Neuron (in vitro differentiated cells): ENCODE measurements around the gene TDRD7.

Source experiments
- H2AFZ ChIP-seq: one replicate; pipeline ENCODE4 v1.6.1; 2013; ENCODE audit warnings: low read depth, mild to moderate bottlenecking, inconsistent platforms, low read length, moderate library complexity
- H3K27me3 ChIP-seq: one replicate; pipeline ENCODE4 v1.6.1; 2013; ENCODE audit warnings: low read length; ENCODE audit not compliant: insufficient read depth
- H3K36me3 ChIP-seq: one replicate; pipeline ENCODE4 v1.6.1; 2013; ENCODE audit warnings: low read length; ENCODE audit not compliant: insufficient read depth
- H3K4me1 ChIP-seq: one replicate; pipeline ENCODE4 v1.6.1; 2013; ENCODE audit warnings: low read length; ENCODE audit not compliant: insufficient read depth
- H3K4me3 ChIP-seq: 2 replicates; pipeline ENCODE4 v1.5.1; 2013; ENCODE audit warnings: mild to moderate bottlenecking, low read length, moderate library complexity
- H3K9me3 ChIP-seq: one replicate; pipeline ENCODE4 v1.6.1; 2013; ENCODE audit warnings: low read length

Gene TDRD7

GRCh38 chr9:97419309-97419867 lies 7.5 kb downstream of the TDRD7 start:
- Histone ChIP-seq H3K4me3 (no peak overlapping the region), H3K9me3 (no peaks in the 10 kb centered on the region), H3K27me3 (peaks cover 15% of the 10 kb centered on the region), H2AFZ (no peak overlapping the region), H3K36me3 (no peaks in the 10 kb centered on the region), H3K4me1 (no peaks in the 10 kb centered on the region)

GRCh38 chr9:97425336-97425972 lies 13.6 kb downstream of the TDRD7 start:
- H2AFZ ChIP-seq = no peak overlapping the region
- H3K4me3 ChIP-seq = no peak overlapping the region
- no peaks in the 10 kb centered on the region for H3K4me1 ChIP-seq
- H3K9me3 ChIP-seq = no peaks in the 10 kb centered on the region
- H3K36me3 ChIP-seq = no peaks in the 10 kb centered on the region
- peaks cover 5% of the 10 kb centered on the region for H3K27me3 ChIP-seq

GRCh38 chr9:97425973-97426336 lies 14.1 kb downstream of the TDRD7 start:
- Histone ChIP-seq H3K9me3 (no peaks in the 10 kb centered on the region), H3K4me1 (no peaks in the 10 kb centered on the region)

GRCh38 chr9:97427885-97428284 lies 16.0 kb downstream of the TDRD7 start:
- H3K27me3 ChIP-seq = peaks cover 5% of the 10 kb centered on the region
- no peak overlapping the region for H3K4me3 ChIP-seq
- no peak overlapping the region for H2AFZ ChIP-seq
- H3K36me3 ChIP-seq = no peaks in the 10 kb centered on the region
- H3K9me3 ChIP-seq = no peaks in the 10 kb centered on the region
- no peaks in the 10 kb centered on the region for H3K4me1 ChIP-seq

More at GRCh38 chr9:97425973-97426336, 14.1 kb downstream of the TDRD7 start:
- Histone ChIP-seq H3K27me3 (peaks cover 5% of the 10 kb centered on the region), H3K4me3 (no peak overlapping the region), H2AFZ (no peak overlapping the region), H3K36me3 (no peaks in the 10 kb centered on the region)

GRCh38 chr9:97430316-97431043 lies 18.6 kb downstream of the TDRD7 start:
- Histone ChIP-seq H3K4me3 (no peak overlapping the region), H3K9me3 (no peaks in the 10 kb centered on the region), H3K27me3 (peaks cover 5% of the 10 kb centered on the region), H3K4me1 (no peaks in the 10 kb centered on the region), H2AFZ (no peak overlapping the region), H3K36me3 (no peaks in the 10 kb centered on the region)

- Histone ChIP-seq H3K9me3 (no peaks in the 10 kb centered on the region), H3K4me1 (no peaks in the 10 kb centered on the region), H2AFZ (no peak overlapping the region), H3K4me3 (no peak overlapping the region), H3K36me3 (no peaks in the 10 kb centered on the region), H3K27me3 (peaks cover 5% of the 10 kb centered on the region)
Measured at GRCh38 chr9:97431044-97431441, 19.1 kb downstream of the TDRD7 start.

- Histone ChIP-seq H2AFZ (no peak overlapping the region), H3K27me3 (peaks cover 5% of the 10 kb centered on the region), H3K4me3 (no peak overlapping the region), H3K36me3 (no peaks in the 10 kb centered on the region), H3K4me1 (no peaks in the 10 kb centered on the region), H3K9me3 (no peaks in the 10 kb centered on the region)
Measured at GRCh38 chr9:97431549-97432143, 19.8 kb downstream of the TDRD7 start.

- no peak overlapping the region for H2AFZ ChIP-seq
- H3K27me3 ChIP-seq = peaks cover 2% of the 10 kb centered on the region
- no peaks in the 10 kb centered on the region for H3K36me3 ChIP-seq
- H3K9me3 ChIP-seq = no peaks in the 10 kb centered on the region
- H3K4me1 ChIP-seq = no peaks in the 10 kb centered on the region
- H3K4me3 ChIP-seq = no peak overlapping the region
Measured at GRCh38 chr9:97437051-97437600, 25.2 kb downstream of the TDRD7 start.

- peaks cover 2% of the 10 kb centered on the region for H3K27me3 ChIP-seq
- no peaks in the 10 kb centered on the region for H3K4me1 ChIP-seq
- no peak overlapping the region for H2AFZ ChIP-seq
- H3K36me3 ChIP-seq = no peaks in the 10 kb centered on the region
- no peaks in the 10 kb centered on the region for H3K9me3 ChIP-seq
- no peak overlapping the region for H3K4me3 ChIP-seq
Measured at GRCh38 chr9:97438257-97438656, 26.4 kb downstream of the TDRD7 start.

- no peak overlapping the region for H2AFZ ChIP-seq
- no peaks in the 10 kb centered on the region for H3K36me3 ChIP-seq
- H3K9me3 ChIP-seq = no peaks in the 10 kb centered on the region
- H3K27me3 ChIP-seq = peaks cover 2% of the 10 kb centered on the region
- no peak overlapping the region for H3K4me3 ChIP-seq
- H3K4me1 ChIP-seq = no peaks in the 10 kb centered on the region
Measured at GRCh38 chr9:97438666-97439065, 26.8 kb downstream of the TDRD7 start.

GRCh38 chr9:97440160-97440559 lies 28.3 kb downstream of the TDRD7 start:
- Histone ChIP-seq H3K9me3 (no peaks in the 10 kb centered on the region), H3K36me3 (no peaks in the 10 kb centered on the region), H2AFZ (no peak overlapping the region), H3K4me1 (no peaks in the 10 kb centered on the region), H3K27me3 (peaks cover 2% of the 10 kb centered on the region), H3K4me3 (no peak overlapping the region)

GRCh38 chr9:97441729-97442128 lies 29.8 kb downstream of the TDRD7 start:
- Histone ChIP-seq H3K36me3 (no peaks in the 10 kb centered on the region), H2AFZ (no peak overlapping the region), H3K4me1 (no peaks in the 10 kb centered on the region), H3K4me3 (no peak overlapping the region), H3K27me3 (peaks cover 2% of the 10 kb centered on the region), H3K9me3 (no peaks in the 10 kb centered on the region)

GRCh38 chr9:97445119-97445701 lies 33.3 kb downstream of the TDRD7 start:
- Histone ChIP-seq H3K9me3 (no peaks in the 10 kb centered on the region), H2AFZ (no peak overlapping the region), H3K36me3 (no peaks in the 10 kb centered on the region), H3K4me1 (no peaks in the 10 kb centered on the region), H3K27me3 (peaks cover 4% of the 10 kb centered on the region), H3K4me3 (no peak overlapping the region)
